ENCODE data around the gene SIVA1.

DNA sequence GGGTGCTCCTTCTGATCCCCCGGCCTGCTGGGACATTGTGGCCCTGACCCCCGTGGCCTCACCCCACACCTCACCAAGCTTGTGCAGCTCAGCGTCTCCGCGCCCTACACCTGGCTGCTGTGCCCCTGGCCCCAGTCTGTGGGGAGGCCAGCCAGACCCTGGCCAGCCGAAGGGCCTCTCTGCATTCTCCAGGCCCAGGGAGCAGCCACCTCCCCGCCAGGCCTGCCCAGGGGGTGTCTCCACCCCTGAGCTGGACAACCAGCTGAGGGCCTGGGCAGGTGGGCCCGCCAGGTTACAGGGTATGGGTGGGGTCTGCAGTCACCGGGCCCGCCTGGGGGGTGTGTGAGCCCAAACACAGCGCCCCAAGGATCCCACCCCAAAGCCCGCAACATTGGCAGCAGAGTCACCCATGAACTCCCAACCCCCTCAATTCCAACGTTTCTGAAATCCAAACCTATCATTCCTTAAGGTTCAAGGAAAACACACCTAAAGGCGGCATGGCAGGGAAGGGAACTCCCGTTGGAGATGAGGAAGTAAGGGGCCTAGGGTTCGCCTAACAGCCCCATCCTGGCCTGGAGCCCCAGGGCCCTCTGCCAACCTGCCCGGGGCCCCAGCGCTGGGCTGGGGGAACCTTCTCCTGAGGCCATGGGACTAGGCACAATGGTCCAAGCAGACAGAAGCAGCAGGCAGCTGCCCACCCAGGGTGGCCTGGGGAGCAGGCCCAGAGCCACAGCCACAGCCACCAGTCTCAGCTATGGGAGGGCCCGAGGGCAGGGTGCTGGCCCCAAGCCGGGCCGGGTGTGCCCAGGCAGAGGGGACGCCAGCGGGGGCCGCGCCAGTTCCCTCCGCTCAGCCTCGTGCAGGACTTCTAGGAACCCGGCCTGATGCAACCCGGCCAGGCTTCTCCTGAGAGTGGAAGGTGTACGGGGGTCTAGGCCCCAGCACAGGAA lies 34.1 kb downstream of the SIVA1 start:
- TF ChIP-seq SP1 (IDR thresholded peaks at IDR 0.05) (no peak), SUZ12 (IDR thresholded peaks at IDR 0.05) (no peak), ELF4 (IDR thresholded peaks at IDR 0.05) (no peak)
